GM12878 (cell line): ENCODE results near the gene PRDM16. TPM values are rescaled to one million over a fixed set of nuclear protein-coding genes. Genes with fewer than 3 reads are reported as not detected.

ENCODE experiments used
- ATAC-seq: fragments of 200-7000 bp; cut with Tn5 transposase; 3 replicates; pipeline ENCODE4 v1.9.1; 2020; ENCODE audit warnings: mild to moderate bottlenecking, moderate library complexity
- BruUV-seq: library from RNA; stranded (reverse); fragments of 400-500 nt; replicated peaks from 2 replicates; lab custom pipeline; 2021; lab: Mats Ljungman, UMichigan
- CTCF ChIA-PET: fragments of 300-600 bp; sonication (Branson Sonifier 250); formaldehyde crosslinking; extraction: SDS; loops from one replicate; lab custom pipeline; 2021; ENCODE audit warnings: inconsistent platforms; lab: Yijun Ruan, JAX
- POLR2A ChIA-PET: fragments of 350-600 bp; formaldehyde crosslinking; extraction: SDS; loops from one replicate; lab custom pipeline; 2021; ENCODE audit warnings: inconsistent platforms; lab: Charles Lee
- RAD21 ChIA-PET: fragments of 300-600 bp; sonication (Branson Sonifier 250); formaldehyde crosslinking; loops from one replicate; lab custom pipeline; 2023; ENCODE audit warnings: antibody characterized with exemption; ENCODE audit not compliant: unreplicated experiment; lab: Charles Lee
- SMC1A ChIA-PET: fragments of 300-600 bp; sonication (Branson Sonifier 250); formaldehyde crosslinking; loops from one replicate; lab custom pipeline; 2023; ENCODE audit not compliant: unreplicated experiment, uncharacterized antibody; lab: Charles Lee
- DNase-seq: peaks from one replicate; pipeline ENCODE4 v3.0.0-alpha.2; 2011; ENCODE audit warnings: low read depth, low spot score
- FAIRE-seq: peaks from 3 replicates; lab custom pipeline; 2011; peaks lifted over from hg19 to GRCh38; lab: Jason Lieb, UNC
- H2AFZ ChIP-seq: 2 replicates; pipeline ENCODE4 v1.6.0; 2011; ENCODE audit warnings: low read depth, low read length, control low read depth; ENCODE audit not compliant: control insufficient read depth
- H3K27ac ChIP-seq: 2 replicates; pipeline ENCODE4 v1.5.1; 2011; ENCODE audit warnings: control low read depth; ENCODE audit not compliant: control insufficient read depth, insufficient read depth
- H3K27me3 ChIP-seq, 2 experiments: replicated peaks in 1 of 2; 2 replicates each; pipeline versions ENCODE4 v1.6.0 to v1.6.1; 2011; ENCODE audit warnings: low read length in 1 of 2; ENCODE audit not compliant: control insufficient read depth in 2 of 2, insufficient read depth in 2 of 2
- H3K36me3 ChIP-seq, 2 experiments: 2 replicates each; pipeline ENCODE4 v1.5.1; 2011; ENCODE audit warnings: low read length in 1 of 2; ENCODE audit not compliant: control insufficient read depth in 2 of 2, insufficient read depth in 2 of 2
- H3K4me1 ChIP-seq: 2 replicates; pipeline ENCODE4 v1.6.1; 2011; ENCODE audit warnings: mild to moderate bottlenecking, low read length, moderate library complexity, mixed read lengths; ENCODE audit not compliant: control insufficient read depth, insufficient read depth
- H3K4me2 ChIP-seq: 2 replicates; pipeline ENCODE4 v1.6.0; 2011; ENCODE audit warnings: control low read depth; ENCODE audit not compliant: control insufficient read depth, insufficient read depth
- H3K4me3 ChIP-seq: fragments of 200-600 bp; sonication (generic); 2 replicates; pipeline ENCODE4 v1.5.1; 2016
- H3K79me2 ChIP-seq: 2 replicates; pipeline ENCODE4 v1.6.0; 2011; ENCODE audit warnings: low read length; ENCODE audit not compliant: control insufficient read depth, insufficient read depth
- H3K9ac ChIP-seq: 2 replicates; pipeline ENCODE4 v1.8.0; 2011; ENCODE audit warnings: low read length, control low read depth, mixed read lengths; ENCODE audit not compliant: control insufficient read depth, insufficient read depth
- H3K9me3 ChIP-seq: replicated peaks from 3 replicates; pipeline ENCODE4 v1.5.1; 2011; ENCODE audit warnings: mild to moderate bottlenecking, low read length; ENCODE audit not compliant: control insufficient read depth, insufficient read depth
- H4K20me1 ChIP-seq: 2 replicates; pipeline ENCODE4 v1.6.0; 2011; ENCODE audit not compliant: control insufficient read depth, insufficient read depth
- ATF3 ChIP-seq: IDR thresholded peaks from 2 replicates; pipeline ENCODE4 v1.6.1; 2011; ENCODE audit warnings: low read depth, mild to moderate bottlenecking, low read length, moderate library complexity, borderline replicate concordance; ENCODE audit errors: extremely low read depth
- CUX1 ChIP-seq: IDR thresholded peaks from 2 replicates; pipeline ENCODE4 v1.6.1; 2012; ENCODE audit warnings: improper control_type of control experiment, low read depth, low read length; ENCODE audit not compliant: insufficient replicate concordance
- DPF2 ChIP-seq: fragments of 450-650 bp; IDR thresholded peaks from 2 replicates; pipeline ENCODE4 v1.6.1; 2017; ENCODE audit warnings: mild to moderate bottlenecking
- EP300 ChIP-seq, 2 experiments: fragments of 150-350 bp in 1 of 2; IDR thresholded peaks; 2 replicates each; pipeline ENCODE4 v1.6.1; 2011 to 2012; ENCODE audit warnings: low read depth in 2 of 2, low read length in 2 of 2, borderline replicate concordance in 1 of 2, improper control_type of control experiment in 1 of 2, inconsistent platforms in 1 of 2; ENCODE audit not compliant: control insufficient read depth in 1 of 2
- IRF4 ChIP-seq: IDR thresholded peaks from 2 replicates; pipeline ENCODE4 v1.6.1; 2011; ENCODE audit warnings: low read depth, low read length
- KAT2A ChIP-seq: conservative IDR thresholded peaks from 2 replicates; pipeline ENCODE4 v1.6.1; 2011; ENCODE audit warnings: low read depth, low read length; ENCODE audit not compliant: control insufficient read depth
- MXI1 ChIP-seq: fragments of 150-350 bp; IDR thresholded peaks from 2 replicates; pipeline ENCODE4 v1.6.1; 2011; ENCODE audit warnings: low read depth, mild to moderate bottlenecking, inconsistent platforms, low read length, improper control_type of control experiment
- NR2C1 ChIP-seq: fragments of 450-650 bp; IDR thresholded peaks from 2 replicates; pipeline ENCODE4 v1.6.1; 2017; ENCODE audit warnings: antibody characterized with exemption, mild to moderate bottlenecking, moderate library complexity
- PAX5 ChIP-seq: IDR thresholded peaks from 2 replicates; pipeline ENCODE4 v1.6.1; 2011; ENCODE audit warnings: low read depth, low read length, borderline replicate concordance
- PAX8 ChIP-seq: fragments of 450-650 bp; IDR thresholded peaks from 2 replicates; pipeline ENCODE4 v1.6.1; 2017; ENCODE audit warnings: mild to moderate bottlenecking, moderate library complexity
- POLR2AphosphoS5 ChIP-seq: IDR thresholded peaks from 2 replicates; pipeline ENCODE4 v1.6.1; 2011; ENCODE audit warnings: mild to moderate bottlenecking, low read length, inconsistent platforms
- SPI1 ChIP-seq: IDR thresholded peaks from 2 replicates; pipeline ENCODE4 v1.6.1; 2011; ENCODE audit warnings: low read depth, mild to moderate bottlenecking, low read length, moderate library complexity, borderline replicate concordance; ENCODE audit not compliant: insufficient read depth
- TAF1 ChIP-seq: IDR thresholded peaks from 2 replicates; pipeline ENCODE4 v1.6.1; 2011; ENCODE audit warnings: mild to moderate bottlenecking, low read depth, low read length, borderline replicate concordance
- WRNIP1 ChIP-seq: IDR thresholded peaks from 2 replicates; pipeline ENCODE4 v1.6.1; 2011; ENCODE audit warnings: low read depth, low read length, improper control_type of control experiment, borderline replicate concordance
- ZNF274 ChIP-seq: IDR thresholded peaks from one replicate; pipeline ENCODE4 v1.8.0; 2011; ENCODE audit not compliant: insufficient read length, insufficient read depth
- WGBS: methylation state at CpG from one replicate; pipeline ENCODE4 v1.1.6; 2016; ENCODE audit warnings: low lambda C conversion rate; ENCODE audit not compliant: insufficient replicate concordance, insufficient coverage; ENCODE audit errors: missing lambda C conversion rate; 5-methylcytosine and 5-hydroxymethylcytosine counted together
- in situ Hi-C: fragments of 300-500 bp; cut with MboI; formaldehyde crosslinking; loops from 9 replicates; pipeline ENCODE4 v1.14.3; 2018; ENCODE audit warnings: mixed read lengths
- intact Hi-C: fragments of 100-400 bp; cut with micrococcal nuclease; formaldehyde crosslinking; loops from one replicate; pipeline ENCODE4 v1.14.2; 2022; ENCODE audit not compliant: unreplicated experiment
- polyA plus RNA-seq, 11 experiments: library from polyadenylated mRNA; depleted of rRNA in 4 of 11; unstranded in 6 of 11; stranded (reverse) in 5 of 11; fragments of >200 nt; fragmentation: Nextera tagmentation in 4 of 11; fragmentation: Illumina TruSeq in 1 of 11; extraction: Ambion mirVana in 4 of 11; extraction: Trizol in 1 of 11; gene quantifications; 1 replicate in 1 of 11; 2 replicates in 10 of 11; pipeline versions ENCODE4 v1.2.1 to v1.2.3, GENCODE V29; 2011 to 2016; ENCODE audit warnings: inconsistent platforms in 2 of 11, missing spikeins in 2 of 11, low read depth in 1 of 11
- total RNA-seq, 4 experiments: library from RNA; depleted of rRNA in 3 of 4; stranded (reverse); fragments of >200 nt in 3 of 4; fragmentation: Illumina TruSeq in 1 of 4; extraction: Trizol in 1 of 4; gene quantifications; 2 replicates each; pipeline versions ENCODE4 v1.2.1 to v1.2.3, GENCODE V29; 2013 to 2021
- TF ChIP-seq, protein P1 (sequence below): IDR thresholded peaks from 2 replicates; pipeline ENCODE4 v1.6.1; 2012; ENCODE audit warnings: low read depth, low read length, improper control_type of control experiment

PRDM16 gene
- total and polyA plus RNA-seq, 10 of the 15 experiments (the other 5 are each of a cell fraction or from before 2014, with no cell fraction given) = 0.03 TPM; not detected in 9

- no peak for FAIRE-seq
- no peak for TF ChIP-seq CUX1
- TF ChIP-seq EP300 (IDR thresholded peaks at IDR 0.05; ENCODE audit: borderline replicate concordance in 1 of 2, control insufficient read depth in 1 of 2, low read depth in 2 of 2, low read length in 2 of 2) = no peak
- TF ChIP-seq MXI1 = no peak
- no peak for TF ChIP-seq ATF3
- TF ChIP-seq TAF1 = no peak
- TF ChIP-seq WRNIP1 = no peak
- no peak for TF ChIP-seq KAT2A
- TF ChIP-seq NR2C1 = no peak
- TF ChIP-seq ZNF274 = no peak
- TF ChIP-seq, protein P1, sequence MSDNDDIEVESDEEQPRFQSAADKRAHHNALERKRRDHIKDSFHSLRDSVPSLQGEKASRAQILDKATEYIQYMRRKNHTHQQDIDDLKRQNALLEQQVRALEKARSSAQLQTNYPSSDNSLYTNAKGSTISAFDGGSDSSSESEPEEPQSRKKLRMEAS = no peak
- no peak for TF ChIP-seq PAX8
- TF ChIP-seq POLR2AphosphoS5 = no peak
- no peak for TF ChIP-seq SPI1
- no peak for TF ChIP-seq PAX5
- no peak for TF ChIP-seq DPF2
- no peak for TF ChIP-seq IRF4
Measured at GRCh38 chr1:3409366-3410141, 340.6 kb downstream of the PRDM16 start.

More at GRCh38 chr1:3409366-3410141, 340.6 kb downstream of the PRDM16 start:
- DNase-seq = no peak
- ChIA-PET RAD21 (no interaction called here), POLR2A (no interaction called here), SMC1A (no interaction called here), CTCF (no interaction called here)
- WGBS = 76% methylated on average over 18 of the region's 19 CpGs
- Histone ChIP-seq H3K9me3 (no peaks in the 10 kb centered on the region; the same call in 2 of the 3 replicates), H3K27ac (no peak overlapping the region), H3K4me1 (no peaks in the 10 kb centered on the region), H3K27me3 (no peaks in the 10 kb centered on the region), H3K4me2 (no peak overlapping the region), H3K36me3 (no peaks in the 10 kb centered on the region; a peak in 1 of 4 replicates), H2AFZ (no peak overlapping the region), H3K4me3 (no peak overlapping the region), H4K20me1 (no peaks in the 10 kb centered on the region), H3K9ac (no peak overlapping the region), H3K79me2 (no peaks in the 10 kb centered on the region)
- ATAC-seq = no peak
- in situ Hi-C loops = no loop called here
- intact Hi-C loops = no loop called here
- no TSS peak for BruUV-seq
